Fibroblast of skin of back (primary cell): ENCODE results near the gene RPS14.
A peak's percentile ranks its signal among the peaks of the same experiment; 100 is the strongest.
"Not testable (repeated sequence)": the region's sequence is repeated elsewhere in the genome, so short reads cannot be mapped to it uniquely, and the experiment has no call there.

Experiments
- DNase-seq: peaks from one replicate; pipeline ENCODE4 v3.0.0-alpha.2; 2013

RPS14 gene

DNA sequence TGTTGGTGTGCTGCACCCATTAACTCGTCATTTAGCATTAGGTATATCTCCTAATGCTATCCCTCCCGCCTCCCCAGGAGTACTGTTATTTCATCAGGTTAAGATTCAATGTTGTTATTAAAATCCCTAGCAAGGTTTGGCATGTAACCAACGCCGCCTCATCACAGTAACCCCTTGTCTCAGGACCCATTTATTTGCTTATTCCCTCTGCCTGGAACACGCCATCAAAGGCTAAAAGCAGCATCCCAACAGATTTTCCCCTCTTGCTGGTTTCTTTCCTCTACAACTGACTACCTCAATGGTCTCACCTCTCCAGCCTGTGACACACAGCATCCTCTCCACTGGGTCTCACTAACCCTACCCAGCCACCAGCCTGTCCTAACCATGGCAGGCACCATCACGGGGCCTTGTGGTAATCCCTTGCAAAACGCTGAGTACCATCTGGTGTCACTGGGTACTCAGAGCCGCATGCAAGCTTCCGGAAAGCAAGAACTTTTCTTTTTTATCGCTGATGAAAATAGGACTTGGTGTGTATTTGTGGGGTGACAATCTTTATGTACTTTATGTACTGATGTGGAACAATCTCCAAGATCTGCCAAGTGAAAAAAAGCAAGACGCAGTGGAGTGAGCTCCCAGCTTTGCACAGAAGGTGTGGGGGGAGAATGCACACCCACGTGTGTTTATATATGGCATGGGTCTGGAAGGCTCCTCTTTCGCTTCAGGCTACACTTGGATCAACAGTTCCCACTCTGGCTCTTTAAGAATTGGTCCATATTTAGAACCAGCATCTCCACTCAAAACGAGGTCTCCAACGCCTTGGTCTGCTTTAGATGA is 6.1 kb downstream of the RPS14 start:
- no peak for DNase-seq

DNA sequence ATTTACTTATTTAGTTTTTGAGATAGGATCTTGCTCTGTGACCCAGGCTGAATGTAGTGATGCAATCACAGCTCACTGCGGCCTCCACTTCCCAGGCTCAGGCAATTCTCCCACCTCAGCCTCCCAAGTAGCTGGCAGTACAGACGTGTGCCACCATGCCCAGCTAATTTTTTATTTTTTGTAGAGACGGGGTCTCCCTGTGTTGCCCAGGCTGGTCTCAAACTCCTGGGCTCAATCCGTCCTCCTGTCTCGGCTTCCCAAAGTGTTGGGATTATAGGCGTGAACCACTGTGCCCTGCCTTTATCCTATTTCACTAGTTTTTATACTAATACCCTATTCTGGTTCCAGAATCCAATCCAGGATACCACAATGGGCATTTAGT is 6.8 kb downstream of the RPS14 start:
- DNase-seq, result no peak

DNA sequence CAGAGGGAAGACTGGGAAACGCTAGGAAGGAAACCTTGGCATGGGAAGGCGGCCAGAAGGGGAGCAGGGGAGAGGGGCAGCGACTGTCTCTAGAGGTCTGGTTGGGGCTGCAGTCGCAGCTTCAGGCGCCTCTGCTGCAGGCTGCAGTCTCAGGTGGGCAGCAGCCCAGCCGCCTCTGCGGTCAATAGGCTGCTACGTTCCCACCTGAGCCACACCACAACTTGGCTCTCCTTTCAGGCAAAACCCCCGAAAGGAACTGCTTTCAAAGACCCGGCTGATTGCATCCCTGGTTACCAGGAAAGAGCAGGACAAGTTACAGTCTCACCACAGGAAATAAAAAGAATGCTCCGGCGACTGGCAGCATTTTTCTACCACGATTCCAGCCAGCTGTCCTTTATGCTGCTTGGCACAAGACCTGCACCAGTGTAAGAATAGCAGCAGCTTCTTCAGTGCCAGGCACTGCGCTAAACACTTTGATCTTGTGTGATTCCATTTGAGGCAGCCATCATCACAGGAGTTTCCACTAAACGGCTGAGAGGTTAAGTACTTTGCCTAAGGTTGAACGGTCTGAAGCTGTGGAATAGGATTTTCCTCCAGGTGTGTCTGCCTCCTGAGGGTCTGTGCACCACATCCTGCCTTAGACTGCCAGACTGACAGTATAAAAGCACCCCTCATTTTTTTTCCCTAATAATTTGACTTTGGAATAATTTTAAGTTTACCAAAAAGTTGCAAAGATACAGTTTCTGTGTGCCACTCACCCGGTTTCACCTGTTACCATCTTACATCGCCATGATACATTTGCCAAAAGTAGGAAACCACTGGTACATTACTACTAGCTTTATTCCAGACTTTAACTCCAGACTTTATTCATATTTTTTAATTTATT is 7.5 kb downstream of the RPS14 start:
- no peak for DNase-seq

DNA sequence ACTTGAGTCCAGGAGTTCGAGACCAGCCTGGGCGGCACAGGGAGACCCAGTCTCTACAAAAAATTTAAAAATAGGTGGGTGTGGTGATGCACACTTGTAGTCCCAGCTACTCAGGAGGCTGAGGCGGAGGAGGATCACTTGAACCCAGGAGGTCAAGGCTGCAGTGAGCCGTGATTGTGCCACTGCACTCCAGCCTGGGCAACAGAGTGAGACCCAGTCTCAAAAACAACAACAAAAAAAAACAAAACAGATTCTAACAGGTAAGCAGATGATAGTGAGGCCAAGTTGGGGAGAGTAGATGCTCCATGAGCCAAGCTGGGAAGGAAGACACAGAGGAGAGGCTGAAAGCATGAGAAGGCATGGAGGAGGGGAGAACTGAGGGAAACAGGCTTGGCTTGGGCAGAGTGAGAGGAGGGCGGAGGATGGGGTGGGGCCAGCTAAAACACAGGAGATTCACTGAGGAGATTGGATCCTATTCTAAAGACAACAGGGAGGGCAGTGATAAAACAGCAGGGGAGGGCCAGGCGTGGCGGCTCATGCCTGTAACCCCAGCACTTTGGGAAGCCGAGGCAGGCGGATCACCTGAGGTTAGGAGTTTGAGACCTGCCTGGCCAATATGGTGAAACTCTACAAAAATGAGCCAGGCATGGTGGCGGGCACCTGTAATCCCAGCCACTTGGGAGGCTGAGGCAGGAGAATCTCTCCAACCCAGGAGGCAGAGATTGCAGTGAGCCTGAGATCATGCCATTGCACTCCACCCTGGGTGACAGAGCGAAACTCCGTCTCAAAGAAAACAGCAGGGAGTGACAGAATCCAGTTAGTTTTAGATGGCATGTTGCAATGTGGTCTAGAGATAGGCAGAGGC is 8.4 kb downstream of the RPS14 start:
- no peak for DNase-seq

DNA sequence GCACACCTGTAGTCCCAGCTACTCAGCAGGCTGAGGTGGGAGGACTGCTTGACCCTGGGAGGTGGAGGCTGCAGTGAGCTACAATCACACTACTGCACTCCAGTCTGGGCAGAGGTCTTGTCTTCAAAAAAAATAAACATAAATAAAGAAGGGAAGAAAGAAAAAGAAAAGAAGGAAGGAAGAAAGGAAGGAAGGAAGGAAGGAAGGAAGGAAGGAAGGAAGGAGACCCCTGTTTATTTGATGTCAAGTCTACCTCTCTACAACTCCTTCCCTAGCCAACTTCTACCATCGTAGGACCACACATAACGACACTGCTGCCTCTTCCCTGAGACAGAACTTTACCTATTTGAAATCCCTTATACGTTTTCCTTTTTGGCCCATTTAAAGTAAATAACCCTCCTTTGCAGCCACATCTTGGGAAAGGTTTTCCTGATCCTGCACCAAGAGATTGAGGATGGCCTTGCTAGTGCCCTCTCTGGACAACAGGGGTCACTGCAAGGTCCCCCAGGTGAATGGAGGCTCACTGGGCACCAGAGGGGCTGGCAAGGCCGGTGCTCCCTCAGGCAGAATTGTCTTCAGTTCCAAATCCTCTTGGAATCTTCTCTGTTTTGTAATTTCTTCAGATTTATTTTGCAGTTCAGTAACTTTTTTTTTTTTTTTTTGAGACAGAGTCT is 10.5 kb downstream of the RPS14 start:
- DNase-seq, result peak; percentile 35

DNA sequence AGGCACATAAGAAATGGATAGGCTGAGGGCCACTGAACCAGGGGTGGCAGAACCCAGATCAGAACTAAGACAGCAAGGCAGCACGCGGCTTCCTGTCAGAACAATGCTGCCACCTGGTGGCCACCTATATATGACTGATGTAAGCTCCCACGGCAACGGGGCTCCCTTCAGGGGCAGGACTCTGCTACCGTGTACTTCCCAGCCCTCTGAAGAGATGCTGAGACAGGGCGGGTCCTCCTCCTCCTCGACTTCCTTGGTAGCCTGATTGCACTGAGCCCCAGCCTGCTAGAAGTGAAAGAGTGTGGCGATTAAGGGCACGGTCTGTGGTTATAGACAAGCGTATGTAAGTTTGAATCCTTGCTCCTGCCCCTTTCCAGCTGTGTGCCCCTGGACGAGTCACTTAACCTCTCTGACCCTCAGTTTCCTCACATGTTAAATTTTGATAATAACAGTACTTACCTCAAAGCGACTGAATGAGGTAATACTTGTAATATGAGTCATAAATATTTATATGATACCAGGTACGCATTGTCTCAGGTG is 13.3 kb downstream of the RPS14 start:
- peak; percentile 75 for DNase-seq

DNA sequence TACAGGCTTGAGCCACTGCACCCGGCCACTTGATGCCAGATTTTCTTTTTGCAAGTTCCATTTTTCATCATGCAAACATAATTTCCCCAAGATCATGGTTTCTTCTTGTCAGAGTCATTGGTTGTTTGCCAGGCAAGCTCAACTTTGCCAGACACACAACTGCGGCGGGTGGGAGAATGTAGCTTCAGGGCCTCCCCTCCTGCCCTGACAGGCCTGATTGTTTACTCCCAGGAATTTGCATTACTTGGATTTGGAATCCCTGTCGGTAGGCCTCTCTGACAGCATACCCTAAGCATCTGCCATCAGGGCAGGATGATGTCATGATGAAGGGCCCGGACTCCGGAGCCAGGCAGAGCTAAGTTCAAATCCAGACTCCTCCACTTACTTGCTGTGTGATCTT is 15.1 kb downstream of the RPS14 start:
- peak; percentile 67 for DNase-seq

DNA sequence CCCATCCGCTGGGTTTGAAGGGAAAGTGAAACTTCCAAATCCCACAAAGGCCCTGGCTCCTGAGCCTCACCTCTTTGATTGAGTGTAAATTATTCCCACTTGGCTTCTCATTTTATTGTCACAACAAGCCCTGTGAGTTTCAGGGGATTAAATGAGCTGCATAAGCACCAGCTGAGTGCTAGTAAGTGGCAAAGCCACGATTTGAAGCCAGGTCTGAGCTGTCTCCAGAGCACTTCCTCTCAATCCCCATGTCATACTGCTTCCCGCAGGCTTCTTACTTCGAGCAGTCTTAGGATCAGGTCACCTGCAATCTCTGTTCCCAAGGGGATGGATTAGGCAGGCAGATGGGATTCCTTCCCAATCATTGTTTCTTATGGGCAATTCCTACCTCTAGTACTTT is 18.0 kb downstream of the RPS14 start:
- no peak for DNase-seq

DNA sequence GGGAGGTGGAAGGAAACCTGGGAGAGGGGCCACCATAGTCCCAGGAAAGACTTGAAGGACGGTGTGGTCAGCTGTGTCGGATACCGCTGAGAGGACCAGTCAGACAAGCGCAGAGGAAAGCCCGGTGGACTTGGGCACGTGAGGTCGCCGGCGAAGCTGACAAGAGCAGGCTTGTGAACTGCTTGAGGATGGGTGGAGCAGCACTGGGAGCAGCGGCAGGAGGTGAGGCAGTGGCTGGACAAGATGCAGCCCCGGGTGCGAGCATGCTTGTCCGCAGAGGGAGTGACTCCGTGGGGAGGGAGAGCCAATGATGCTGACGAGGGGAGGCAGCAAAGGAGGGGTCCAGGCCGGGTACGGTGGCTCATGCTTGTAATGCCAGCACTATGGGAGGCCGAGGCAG is 18.5 kb downstream of the RPS14 start:
- DNase-seq, result no peak

DNA sequence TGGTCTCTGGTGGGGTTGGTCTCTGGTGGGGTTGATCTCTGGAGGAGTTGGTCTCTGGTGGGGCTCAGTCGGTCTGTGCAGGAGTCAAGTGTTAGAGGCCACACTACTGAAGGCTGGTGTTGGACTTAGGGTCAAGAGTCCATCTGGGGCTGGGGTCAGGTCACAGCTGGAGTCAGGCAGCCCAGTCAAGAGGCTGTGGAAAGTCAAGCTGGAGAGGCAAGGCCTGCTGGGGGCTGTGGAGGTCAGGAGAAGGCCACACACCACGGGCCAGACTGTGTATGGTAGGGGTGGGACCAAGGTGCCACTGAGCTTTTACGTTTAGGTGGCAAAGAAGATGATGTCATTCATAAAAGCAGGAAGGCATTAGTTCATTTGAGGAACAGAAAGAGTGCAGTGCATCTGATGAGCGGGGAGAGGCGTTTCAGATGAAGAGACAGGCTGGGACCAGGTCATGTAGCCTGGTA is 20.1 kb downstream of the RPS14 start:
- no peak for DNase-seq

DNA sequence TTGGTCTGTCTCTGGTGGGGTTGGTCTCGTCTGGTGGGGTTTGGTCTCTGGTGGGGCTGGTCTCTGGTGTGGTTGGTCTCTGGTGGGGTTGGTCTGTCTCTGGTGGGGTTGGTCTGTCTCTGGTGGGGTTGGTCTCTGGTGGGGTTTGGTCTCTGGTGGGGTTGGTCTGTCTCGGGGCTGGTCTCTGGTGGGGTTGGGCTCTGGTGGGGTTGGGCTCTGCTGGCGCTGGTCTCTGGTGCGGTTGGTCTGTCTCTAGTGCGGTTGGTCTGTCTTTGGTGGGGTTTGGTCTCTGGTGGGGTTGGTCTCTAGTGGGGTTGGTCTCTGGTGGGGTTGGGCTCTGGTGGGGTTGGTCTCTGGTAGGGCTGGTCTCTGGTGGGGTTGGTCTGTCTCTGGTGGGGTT is 20.6 kb downstream of the RPS14 start:
- no peak for DNase-seq

DNA sequence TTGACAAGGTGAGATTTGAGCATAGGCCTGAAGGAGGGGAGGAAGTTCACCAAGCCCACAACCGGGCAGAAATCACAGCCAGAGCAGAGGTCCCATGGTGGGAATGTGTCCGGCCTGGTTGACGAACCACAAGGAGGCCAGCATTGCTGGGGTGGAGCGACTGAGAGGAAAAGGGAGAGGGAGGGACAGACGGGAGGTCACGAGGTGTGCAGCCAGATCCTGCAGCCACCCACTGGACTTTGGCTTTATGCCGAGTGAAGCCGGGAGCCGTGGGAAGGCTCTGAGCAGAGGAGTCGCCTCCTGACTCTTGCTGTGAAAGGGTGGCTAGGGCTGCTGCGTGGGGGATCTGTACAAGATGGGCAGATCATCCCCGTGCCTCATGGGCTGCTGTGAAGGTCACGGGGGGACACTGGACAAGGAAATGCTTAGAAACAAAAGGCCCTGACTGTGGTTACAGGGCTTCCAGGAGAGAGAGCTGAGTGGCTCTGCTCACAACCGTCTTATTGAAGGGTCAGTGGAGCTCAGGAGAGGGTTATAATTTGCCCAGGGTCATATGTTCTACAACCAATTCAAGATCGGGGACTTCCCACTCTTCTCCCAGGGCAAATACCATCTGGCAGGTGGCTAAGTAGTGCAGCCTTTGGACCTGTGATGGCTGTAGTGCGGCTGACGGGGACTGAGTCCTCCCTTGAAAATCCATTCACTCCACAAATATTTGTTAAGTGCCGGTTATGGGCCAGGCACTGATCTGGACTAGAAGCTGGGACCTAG is 21.2 kb downstream of the RPS14 start:
- DNase-seq, result no peak

DNA sequence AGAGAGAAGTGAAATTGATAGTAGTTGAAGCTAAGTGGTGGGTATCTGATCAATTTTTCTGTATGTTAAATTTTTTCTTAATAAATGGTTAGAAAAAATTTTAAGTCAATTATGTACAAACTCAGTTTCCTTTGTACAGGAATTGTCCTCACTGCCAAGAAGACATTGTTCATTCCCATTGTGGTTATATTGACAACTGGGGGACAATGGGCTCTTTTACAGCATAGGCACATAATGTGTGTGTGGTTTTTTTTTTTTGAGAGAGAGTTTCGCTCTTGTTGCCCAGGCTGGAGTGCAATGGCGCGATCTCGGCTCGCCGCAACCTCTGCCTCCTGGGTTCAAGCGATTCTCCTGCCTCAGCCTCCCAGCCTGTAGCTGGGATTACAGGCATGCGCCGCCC is 23.4 kb downstream of the RPS14 start:
- not testable (repeated sequence) for DNase-seq

DNA sequence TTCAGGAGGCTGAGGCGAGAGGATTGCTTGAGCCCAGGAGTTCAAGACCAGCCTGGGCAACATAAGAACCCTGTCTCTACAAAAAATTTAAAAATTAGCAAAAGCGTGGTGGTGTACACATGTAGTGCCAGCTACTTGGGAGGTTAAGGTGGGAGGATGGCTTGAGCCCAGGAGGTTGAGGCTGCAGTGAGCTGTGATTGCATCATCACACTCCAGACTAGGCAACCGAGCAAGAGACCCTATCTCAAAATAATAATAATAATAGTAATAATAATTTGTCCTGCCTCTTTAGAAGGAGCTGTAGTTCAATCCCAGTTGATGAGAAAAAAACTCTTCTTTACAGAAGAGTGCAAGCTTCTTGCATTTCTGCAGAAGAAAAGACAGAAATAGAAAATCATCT is 26.8 kb downstream of the RPS14 start:
- no peak for DNase-seq

DNA sequence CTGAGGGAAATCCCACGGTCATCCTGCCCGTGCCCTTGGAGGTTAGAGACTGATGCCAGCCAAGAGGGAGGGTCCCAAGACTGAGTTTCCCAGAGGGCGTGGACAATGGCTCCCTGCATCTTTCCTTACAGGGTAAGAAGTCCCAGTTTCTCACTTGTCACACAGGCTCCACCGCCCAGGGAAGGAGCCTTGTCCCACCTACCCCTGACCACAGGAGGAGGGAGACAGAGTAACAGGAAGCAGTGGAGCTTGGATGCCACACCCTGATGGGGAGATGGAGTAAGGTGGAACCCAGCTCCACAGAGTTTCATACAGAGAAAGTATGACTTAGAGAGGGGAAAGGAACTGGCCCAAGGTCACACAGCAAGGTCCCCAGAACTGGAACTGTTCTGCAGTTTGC is 27.5 kb downstream of the RPS14 start:
- DNase-seq, result no peak

DNA sequence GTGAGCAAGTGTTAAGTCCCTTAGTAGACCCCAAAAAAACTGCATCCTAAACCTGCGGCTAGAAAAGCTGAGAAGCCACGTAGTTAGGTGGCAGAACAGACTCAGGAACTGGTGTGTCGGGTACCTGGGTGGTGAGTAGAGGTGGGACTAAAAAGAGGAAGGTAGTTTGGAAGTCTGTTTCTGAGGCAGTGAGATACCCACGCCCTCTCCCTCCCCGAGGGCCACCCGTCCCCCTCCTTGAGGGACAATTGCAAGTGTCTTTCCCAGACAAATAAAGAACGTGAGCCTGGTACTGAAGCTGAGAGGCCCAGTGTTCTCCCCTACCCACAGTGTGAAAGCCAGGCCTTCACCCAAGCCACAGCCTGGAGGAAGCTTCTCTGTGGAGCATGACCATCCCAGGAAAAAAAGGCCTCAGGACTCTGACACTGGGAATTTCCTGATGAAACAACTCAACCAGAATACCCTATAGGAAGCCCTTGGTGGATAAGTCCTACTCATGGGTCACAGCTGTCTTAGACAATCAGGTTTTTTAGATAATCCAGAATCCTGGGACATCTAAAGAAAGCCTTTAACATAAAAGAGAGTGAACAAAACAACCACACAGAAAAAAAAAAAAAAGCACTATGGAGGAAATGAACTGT is 29.8 kb downstream of the RPS14 start:
- DNase-seq, result no peak

DNA sequence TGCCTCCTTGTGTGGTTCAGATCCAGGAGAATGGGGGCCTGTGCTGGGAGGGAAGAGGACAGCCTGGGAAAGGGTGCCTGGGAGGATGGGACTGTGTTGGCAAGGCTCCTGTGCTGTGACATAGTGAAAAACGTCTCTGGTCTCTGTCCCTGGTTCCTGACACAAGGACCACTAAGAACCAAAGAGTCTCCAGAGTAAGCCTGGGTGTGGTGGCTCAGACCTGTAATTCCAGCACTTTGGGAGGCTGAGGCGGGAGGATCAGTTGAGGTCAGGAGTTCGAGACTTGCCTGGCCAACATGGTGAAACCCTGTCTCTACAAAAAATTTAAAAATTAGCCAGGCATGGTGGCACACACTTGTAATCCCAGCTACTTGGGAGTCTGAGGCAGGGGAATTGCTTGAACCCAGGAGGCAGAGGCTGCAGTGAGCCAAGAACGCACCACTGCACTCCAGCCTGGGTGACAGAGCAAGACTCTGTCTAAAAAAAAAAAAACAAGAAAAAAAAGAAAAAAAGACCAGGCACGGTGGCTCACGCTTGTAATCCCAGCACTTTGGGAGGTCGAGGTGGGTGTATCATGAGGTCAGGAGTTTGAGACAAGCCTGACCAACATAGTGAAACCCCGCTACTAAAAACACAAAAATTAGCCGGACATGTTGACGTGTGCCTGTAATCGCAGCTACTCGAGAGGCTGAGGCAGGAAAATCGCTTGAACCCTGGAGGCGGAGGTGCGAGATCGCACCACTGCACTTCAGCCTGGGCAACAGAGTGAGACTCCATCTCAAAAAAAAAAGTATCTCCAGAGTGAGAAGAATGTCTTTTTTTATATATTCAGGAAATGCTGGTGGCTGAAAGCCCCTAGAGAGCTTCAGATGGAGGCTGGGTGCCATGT is 35.4 kb downstream of the RPS14 start:
- not testable (repeated sequence) for DNase-seq

DNA sequence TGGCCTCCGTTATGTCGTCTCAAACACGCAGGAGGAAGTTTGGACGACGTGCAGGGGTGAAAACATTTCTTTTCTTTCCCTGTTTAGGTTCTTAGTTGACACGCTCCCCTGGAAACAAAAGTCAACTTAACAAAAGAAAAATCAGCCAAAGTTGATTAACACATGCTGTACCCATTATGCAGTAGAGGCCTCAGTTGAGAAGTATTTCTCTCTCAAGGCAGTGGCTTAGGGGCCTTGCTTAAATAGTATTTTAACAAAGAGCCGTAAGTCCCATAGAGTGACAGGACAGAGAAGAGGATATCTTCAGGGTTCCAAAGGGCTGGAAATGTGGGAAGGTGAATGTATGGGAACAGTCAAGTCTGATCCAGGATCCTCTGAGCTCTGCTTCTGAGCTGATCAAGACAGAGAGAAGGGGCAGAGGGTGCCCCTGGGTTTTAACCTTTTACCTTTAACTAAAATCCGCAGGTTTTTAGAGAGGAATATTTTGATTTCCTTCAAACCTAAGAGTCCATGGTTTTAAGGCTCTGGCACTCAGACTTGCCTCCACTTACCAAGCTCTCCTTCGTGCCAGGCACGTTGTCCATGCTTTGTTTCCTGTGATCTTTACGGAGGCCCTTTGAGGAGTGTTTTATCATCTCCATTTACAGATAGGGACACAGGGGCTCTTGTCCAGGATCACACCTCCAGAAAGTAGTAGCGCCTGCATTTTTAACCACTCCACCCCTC is 36.2 kb downstream of the RPS14 start:
- DNase-seq, result no peak
